H1 (cell line): Measurements from ENCODE around the gene GNL2. TPM values are rescaled to one million over a fixed set of nuclear protein-coding genes. Genes with fewer than 3 reads are reported as not detected.

Source experiments
- BRCA1 ChIP-seq: IDR thresholded peaks from 2 replicates; pipeline ENCODE4 v1.6.1; 2012; ENCODE audit warnings: low read depth, low read length, improper control_type of control experiment
- CTCF ChIP-seq, 3 experiments: IDR thresholded peaks; 1 replicate in 2 of 3; 2 replicates in 1 of 3; pipeline versions ENCODE4 v1.5.1 to v1.6.1; 2011; ENCODE audit warnings: low read length in 3 of 3, mild to moderate bottlenecking in 3 of 3, inconsistent platforms in 2 of 3, low read depth in 1 of 3, moderate library complexity in 1 of 3; ENCODE audit not compliant: insufficient read depth in 1 of 3; ENCODE audit errors: control extremely low read depth in 1 of 3
- JUN ChIP-seq: IDR thresholded peaks from 2 replicates; pipeline ENCODE4 v1.6.1; 2011; ENCODE audit warnings: low read depth, mild to moderate bottlenecking, improper control_type of control experiment, low read length
- MAX ChIP-seq: IDR thresholded peaks from 2 replicates; pipeline ENCODE4 v1.6.1; 2012; ENCODE audit warnings: inconsistent platforms
- NRF1 ChIP-seq: IDR thresholded peaks from 2 replicates; pipeline ENCODE4 v1.6.1; 2011; ENCODE audit warnings: mild to moderate bottlenecking, low read depth, low read length, improper control_type of control experiment
- PHF8 ChIP-seq: fragments of 200-600 bp; sonication (generic); conservative IDR thresholded peaks from 2 replicates; pipeline ENCODE4 v1.7.1; 2012; ENCODE audit warnings: low read depth, mild to moderate bottlenecking, inconsistent platforms, low read length, moderate library complexity
- POLR2AphosphoS5 ChIP-seq: IDR thresholded peaks from 2 replicates; pipeline ENCODE4 v1.6.1; 2011; ENCODE audit warnings: low read depth, low read length
- RFX5 ChIP-seq: IDR thresholded peaks from 2 replicates; pipeline ENCODE4 v1.6.1; 2011; ENCODE audit warnings: low read depth, low read length, improper control_type of control experiment, borderline replicate concordance
- RNF2 ChIP-seq: fragments of 200-900, 300-1000 bp; sonication (generic); IDR thresholded peaks from 2 replicates; pipeline ENCODE4 v1.7.1; 2016; ENCODE audit warnings: borderline replicate concordance, low read depth, mild to moderate bottlenecking, antibody characterized with exemption, low read length; ENCODE audit not compliant: poor library complexity, severe bottlenecking; ENCODE audit errors: missing control alignments
- TAF1 ChIP-seq: IDR thresholded peaks from 2 replicates; pipeline ENCODE4 v1.6.1; 2011; ENCODE audit warnings: mild to moderate bottlenecking, low read depth, low read length
- TEAD4 ChIP-seq: IDR thresholded peaks from 2 replicates; pipeline ENCODE4 v1.6.1; 2012; ENCODE audit warnings: low read depth, low read length, inconsistent platforms, mixed read lengths
- polyA plus RNA-seq, 7 experiments: library from polyadenylated mRNA; depleted of rRNA in 3 of 7; stranded (reverse) in 5 of 7; unstranded in 2 of 7; fragments of >200 nt in 5 of 7; fragments of 200-250 nt in 2 of 7; gene quantifications; 1 replicate in 5 of 7; 2 replicates in 1 of 7; 4 replicates in 1 of 7; pipeline versions ENCODE4 v1.2.1 to v1.2.3, GENCODE V29; 2011 to 2013; ENCODE audit warnings: missing spikeins in 2 of 7, mixed read lengths in 2 of 7
- total RNA-seq: library from RNA; stranded (reverse); fragmentation: NEBNext Ultra II Directional; extraction: Animal tissue kit (Norgen Biotek cat#: 25700); gene quantifications from 2 replicates; pipeline ENCODE4 v1.2.1, GENCODE V29; 2021

GNL2 gene
- total and polyA plus RNA-seq, 2 of the 8 experiments (the other 6 are each of a cell fraction or from before 2014, with no cell fraction given), result 22.2 to 88.3 TPM

GRCh38 chr1:37633040-37633937 lies 37.6 kb upstream of the GNL2 start (continued):
- TF ChIP-seq BRCA1, result no peak
- no peak for TF ChIP-seq RFX5
- TF ChIP-seq RNF2, result no peak
- TF ChIP-seq TEAD4, result no peak
- peak; percentile 89 for TF ChIP-seq POLR2AphosphoS5
- TF ChIP-seq MAX, result 0 out of 2 replicates have a peak, but pooled peaks have one; percentile 16
- TF ChIP-seq JUN, result no peak
- TF ChIP-seq PHF8, result no peak
- no peak for TF ChIP-seq NRF1
- no peak for TF ChIP-seq CTCF (IDR thresholded peaks at IDR 0.05; ENCODE audit: control extremely low read depth in 1 of 3, insufficient read depth in 1 of 3, low read depth in 1 of 3, low read length in 3 of 3)
- TF ChIP-seq TAF1, result no peak
